Measurements from ENCODE around the gene PRKN.
"Not testable (repeated sequence)": the region's sequence is repeated elsewhere in the genome, so short reads cannot be mapped to it uniquely, and the experiment has no call there.

The PRKN gene

DNA sequence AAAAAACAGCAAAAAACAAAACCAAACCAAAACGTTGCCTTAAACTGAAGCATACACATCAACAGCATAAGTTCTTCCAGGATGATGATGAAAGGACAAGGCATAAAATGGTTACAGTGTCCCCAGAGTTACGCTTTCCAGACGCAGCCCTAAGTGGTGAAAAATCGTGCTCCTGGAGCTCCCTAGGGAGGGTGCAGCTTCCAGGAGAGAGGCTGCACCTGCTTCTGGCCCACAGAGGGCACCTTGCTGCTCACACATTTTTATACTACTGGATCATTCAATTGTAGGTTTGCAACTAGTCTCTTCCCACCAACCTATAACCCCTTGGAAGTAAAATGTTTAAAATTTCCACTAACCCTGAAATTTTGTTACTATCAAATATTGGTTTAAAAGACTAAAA lies 115.0 kb downstream of the PRKN start:
- DNase-seq = no peak

DNA sequence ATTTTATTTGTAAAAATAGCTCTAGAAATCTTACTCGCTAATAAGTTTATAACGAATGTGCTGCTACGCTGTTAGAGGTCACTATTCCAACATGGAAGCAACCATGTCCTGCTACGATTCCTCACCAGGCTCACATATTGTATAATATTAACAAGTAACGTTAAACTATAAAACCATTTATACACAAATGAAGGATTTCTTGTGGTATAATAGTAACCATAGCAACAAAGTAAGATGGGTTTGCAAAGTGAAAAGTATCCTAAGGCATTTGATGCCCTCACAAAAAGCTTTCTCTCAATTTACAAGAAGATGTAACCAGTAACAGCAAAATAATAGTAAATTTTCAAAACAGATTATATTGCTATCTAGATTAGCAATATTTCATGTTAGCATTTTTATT lies 117.2 kb downstream of the PRKN start:
- no peak for DNase-seq

DNA sequence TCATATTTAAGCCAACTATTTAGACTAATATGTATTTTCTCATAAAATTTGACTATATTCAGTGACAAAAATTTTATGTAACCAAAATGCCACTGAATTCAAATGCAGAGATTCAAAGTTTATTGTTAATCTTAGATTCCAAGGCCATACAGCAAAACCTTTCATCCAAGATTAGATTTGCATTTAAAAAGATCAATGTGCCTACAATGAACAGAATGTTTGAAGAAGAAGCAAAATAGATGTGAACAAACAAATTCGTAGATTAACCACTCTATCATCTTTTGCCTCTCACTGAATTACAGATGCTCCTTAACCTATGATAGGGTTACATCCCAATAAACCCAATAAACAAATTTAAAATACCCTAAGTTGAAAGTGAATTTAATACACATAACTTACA lies 121.7 kb downstream of the PRKN start:
- DNase-seq = no peak

DNA sequence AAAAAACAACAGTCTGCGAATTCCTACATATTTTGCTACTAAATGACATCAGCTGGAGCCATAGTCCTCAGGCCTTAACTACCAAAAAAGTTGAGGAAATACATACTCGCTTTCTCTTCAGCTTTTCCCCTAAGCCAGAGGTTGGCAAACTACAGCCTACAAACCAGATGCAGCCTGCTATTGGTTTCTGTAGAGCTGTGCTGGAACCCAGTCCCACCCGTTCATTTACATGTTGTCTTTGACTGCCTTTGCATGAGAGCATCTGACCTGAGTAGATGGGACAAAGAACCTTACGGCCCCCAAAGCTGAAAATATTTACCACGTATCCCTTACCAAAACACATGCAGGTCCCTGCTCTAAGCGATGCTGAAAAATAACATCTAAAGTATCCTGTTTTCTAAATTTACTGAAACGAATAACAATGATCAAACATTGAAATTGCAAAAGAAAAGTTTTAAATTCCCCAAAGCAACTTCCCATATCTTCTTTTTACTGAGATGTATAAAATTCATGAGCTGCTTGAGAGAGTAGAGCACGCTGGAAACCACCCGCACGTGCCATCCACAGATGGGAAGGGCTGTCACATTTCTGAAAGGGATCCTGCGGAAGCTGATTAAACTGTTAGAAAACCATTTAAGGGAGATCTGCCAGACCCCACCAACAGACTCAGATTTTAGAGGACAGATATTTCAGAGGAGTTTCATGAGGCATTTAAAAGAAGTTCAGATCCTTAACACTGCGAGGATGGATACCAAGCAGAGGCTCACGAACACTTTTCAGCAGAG lies 124.1 kb downstream of the PRKN start:
- no peak for DNase-seq

DNA sequence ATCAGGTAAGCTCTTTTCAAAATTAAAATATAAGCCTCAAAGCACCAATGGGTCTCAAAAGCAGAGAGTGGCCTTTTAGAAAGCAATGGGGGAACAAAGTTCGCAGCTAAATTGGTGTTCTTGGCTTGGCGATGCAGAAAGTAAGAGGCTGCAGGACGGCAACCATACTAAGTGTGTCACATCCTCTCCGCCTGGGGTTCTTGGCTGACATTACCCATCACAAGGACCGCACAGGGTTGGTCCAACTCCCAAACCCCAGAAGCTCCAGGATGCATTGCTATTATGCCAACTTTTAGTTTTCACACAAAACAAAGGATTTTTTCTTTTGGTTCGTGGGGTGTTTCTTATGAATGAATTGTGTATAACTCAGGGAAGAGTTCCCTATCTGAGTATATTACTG lies 124.8 kb downstream of the PRKN start:
- DNase-seq = no peak

DNA sequence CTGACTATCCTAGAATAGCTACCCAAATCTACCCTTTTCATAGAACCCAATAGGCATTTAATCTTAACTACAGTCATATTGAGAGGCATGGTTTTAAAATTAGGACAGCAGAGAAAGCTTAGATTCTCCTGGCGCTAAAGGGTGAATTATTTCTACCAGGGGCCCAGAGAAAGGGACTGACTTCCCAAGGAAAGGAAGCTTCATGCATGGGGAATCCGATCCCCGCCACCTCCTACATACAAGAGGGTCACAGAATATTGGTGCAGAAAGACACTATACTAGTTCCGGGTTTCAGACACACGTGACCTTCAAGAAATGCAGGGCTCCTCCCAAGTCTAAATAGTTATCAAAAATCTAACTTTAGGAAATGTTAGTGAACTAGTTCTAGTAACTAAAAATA lies 130.9 kb downstream of the PRKN start:
- DNase-seq = no peak

DNA sequence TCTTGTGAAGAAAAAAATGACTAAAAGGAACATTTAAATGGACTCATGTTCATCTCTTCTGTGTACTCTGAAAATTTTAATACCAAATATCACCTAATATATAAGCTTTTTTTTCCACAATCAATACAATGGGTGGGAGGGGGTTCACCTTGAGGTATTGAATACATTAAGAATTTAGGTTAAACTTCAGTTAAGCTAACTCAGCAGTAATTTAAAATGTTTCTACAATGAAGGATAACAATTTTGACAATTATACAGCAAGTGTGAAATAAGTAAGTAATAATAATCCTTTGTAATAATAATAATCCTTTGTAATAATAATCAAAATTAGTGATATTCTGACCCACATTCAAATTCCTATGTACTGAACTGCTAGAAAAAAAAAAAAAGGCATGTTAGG lies 136.0 kb downstream of the PRKN start:
- no peak for DNase-seq

DNA sequence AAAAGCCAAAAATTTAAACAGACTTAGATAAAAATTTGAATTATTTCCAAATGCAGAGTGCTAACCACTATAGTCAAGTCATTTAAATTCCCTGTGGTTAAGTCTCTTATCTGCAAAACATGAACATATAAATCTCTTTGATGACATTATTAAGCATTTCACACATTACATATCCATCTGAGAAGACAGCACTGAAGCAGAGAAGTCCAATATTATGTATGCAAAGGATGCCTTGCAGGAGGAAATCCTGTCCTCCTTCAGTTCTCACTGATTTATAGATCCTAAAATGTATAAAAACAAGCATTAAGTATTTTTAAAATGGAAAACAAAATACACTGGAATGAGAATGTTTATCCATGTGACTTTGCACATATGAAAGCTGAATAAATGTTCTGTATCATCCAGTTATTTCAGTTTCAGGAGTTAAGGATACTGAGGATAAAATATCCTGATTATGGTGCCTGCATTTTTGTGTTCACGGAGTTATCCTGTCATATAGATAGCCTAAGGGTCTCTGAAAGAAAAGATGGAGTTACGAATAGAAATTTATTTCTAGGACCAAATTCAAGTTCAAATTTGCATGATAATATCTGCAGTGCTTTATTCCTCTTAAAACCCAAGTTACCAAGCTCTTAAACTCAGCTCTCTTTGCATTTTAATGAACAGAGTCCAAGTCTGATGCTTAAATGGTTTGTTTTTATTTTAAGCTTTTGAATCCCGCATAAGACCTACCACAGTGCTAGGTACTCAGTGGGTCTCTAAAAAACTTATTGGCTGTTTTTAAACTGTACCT lies 145.4 kb downstream of the PRKN start:
- no peak for DNase-seq

DNA sequence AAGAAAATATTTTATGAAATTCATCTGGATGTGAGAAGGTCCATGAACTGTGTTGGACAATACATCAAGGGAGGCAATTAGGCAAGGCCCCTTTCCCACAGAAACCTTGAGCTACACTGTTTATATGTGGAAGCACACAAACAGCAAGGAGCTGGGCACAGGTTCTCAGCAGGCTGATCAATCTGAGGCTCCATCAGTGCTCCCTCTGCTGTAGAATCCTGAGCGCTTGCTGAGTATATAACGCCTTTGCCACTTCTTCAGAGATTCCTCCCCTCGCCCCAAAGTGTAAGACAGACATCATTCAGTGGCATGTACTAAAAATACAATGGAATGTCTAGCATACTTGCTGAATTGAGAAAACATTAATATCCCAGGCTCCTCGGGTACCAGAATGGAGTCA lies 146.9 kb downstream of the PRKN start:
- no peak for DNase-seq

DNA sequence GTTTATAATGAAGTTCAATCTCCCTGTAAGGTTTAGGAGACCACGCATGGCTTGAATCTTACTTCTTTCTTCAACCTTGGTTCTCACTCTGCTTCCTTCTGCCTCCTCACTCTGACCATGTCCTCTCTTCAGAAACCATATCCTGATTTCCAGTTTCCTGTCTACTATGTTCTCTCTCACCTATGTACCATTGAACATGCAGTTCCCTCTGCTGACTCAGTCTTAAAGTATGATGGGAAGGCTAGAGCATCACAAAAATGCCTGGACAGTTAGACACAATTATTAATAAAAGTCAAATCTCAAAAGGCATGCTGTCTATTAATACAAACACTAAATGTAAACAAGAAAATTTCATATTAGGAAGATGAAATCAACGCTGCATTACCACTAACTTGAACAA lies 151.6 kb downstream of the PRKN start:
- DNase-seq = no peak

DNA sequence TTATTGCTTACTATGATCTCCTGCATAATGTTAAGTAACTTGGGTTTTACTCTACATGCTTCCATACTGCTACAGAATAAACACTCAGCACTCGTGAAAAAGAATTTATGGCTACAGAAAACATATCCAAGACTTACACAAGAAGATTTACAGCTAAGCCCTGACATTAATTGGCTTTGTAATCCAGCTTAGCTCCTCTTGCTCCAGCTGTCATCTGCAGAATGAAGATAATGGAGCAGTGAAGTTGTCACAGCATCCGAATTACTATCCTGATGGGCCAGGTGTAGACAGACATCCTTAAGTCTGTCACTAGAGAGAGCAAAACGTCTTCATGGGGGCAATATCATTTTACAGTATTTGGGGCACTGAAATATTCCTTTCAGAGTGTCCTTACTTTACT lies 155.3 kb downstream of the PRKN start:
- no peak for DNase-seq

DNA sequence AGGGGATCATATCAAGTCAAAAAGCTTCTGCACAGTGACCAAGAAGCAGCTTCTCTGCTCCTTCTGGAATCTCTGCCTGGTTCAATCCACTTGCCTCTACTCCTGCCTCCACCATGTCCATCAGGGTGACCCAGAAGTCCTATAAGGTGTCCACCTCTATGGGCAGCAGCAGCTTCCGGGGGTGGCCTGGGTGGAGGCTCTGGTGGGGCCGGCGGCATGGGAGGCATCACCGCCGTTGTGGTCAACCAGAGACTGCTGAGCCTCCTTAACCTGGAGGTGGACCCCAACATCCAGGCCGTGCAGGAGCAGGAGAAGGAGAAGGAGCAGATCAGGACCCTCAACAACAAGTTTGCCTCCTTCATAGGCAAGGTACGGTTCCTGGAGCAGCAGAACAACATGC lies 159.3 kb downstream of the PRKN start:
- no peak for DNase-seq

DNA sequence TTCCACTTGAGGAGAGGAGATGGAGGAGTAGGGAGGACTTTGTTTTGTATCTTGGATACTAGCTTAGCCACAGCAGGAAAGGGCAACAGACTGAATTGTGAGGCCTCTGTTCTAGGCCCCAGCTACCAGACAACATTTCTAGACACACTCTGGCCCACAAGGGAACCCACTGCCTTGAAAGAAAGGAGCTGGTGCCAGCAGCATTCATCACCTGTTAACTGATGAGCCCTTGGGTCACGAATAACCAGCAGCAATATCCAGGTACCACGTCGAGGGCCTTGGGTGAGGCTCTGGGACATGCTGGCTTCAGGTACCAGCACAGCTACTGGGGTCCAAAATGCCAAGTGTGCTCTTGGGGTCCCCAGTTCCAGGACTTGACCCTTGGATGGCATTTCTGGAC lies 165.5 kb downstream of the PRKN start:
- DNase-seq = no peak

DNA sequence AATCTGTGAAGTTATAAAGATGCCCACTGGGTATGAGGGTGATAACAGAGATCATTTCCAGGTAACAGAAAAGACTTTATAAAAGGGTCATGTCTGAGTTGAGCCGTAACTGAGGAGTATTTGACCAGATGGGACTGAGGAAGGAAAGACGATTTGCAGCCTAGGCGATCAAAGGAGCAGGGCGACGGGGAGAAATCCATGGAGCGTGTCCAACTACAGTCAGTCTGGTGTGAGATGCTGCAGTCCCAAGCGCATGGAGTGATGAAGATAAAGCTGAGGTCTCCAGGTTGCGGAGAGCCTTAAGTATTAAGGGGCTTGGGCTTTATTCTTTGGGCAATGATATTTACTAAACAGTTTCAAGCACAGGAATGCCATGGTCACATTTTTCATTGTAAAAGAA lies 166.7 kb downstream of the PRKN start:
- no peak for DNase-seq

DNA sequence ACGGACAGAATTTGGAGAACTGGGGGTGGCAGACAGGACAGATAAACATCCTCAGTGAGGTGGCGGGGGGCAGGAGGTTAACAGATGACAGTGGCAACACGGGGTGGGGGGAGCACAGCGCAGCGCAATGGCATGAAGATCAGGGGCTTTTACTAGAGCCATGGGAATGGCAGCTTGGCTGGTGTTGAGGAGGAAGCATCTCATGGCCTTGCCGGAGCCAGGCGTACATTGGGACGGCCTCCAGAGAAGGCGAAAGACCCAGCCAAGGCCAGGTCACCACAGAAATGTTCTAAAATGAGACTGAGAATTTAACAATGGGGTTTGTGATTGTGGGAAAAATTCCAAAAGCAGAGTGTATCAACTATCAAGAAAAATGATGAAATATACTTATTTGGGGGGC lies 173.0 kb downstream of the PRKN start:
- no peak for DNase-seq

DNA sequence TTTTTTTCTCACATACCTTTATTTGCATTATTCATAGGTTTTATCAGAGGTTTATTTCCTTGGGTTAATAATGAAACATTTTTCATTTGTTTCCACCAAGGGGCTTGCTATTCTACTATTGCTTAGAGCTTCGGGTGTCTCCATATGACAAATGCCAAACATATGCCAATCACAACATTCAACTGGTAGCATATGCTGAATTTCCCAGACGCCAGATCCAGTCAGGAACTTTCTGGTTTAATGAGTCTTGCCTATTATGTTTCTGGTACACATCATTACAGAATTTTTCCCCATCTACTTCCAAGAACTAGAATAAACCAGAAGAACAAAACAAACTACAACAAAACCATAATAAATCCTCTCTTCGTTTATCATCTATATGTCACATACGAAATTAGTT lies 180.7 kb downstream of the PRKN start:
- DNase-seq = no peak

DNA sequence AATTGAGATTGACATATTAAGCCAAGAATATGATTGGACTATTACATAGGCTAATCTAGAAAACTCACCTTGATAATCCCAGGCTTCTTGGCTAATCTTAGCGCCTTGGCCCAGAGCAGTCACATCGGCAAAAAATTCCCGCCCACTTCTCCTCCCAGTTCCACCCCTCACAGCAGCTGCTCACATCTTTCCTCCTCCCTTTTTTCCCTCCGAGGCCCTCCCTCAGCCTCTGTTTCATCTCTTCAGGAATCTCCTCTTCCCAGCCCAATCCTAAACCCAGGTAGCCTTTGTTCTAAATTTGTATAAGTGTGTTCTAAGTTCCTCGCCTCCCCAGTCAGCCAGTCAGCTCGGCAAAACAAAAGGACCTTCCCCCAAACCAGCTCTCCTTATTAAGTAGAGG lies 184.3 kb downstream of the PRKN start:
- DNase-seq = no peak

DNA sequence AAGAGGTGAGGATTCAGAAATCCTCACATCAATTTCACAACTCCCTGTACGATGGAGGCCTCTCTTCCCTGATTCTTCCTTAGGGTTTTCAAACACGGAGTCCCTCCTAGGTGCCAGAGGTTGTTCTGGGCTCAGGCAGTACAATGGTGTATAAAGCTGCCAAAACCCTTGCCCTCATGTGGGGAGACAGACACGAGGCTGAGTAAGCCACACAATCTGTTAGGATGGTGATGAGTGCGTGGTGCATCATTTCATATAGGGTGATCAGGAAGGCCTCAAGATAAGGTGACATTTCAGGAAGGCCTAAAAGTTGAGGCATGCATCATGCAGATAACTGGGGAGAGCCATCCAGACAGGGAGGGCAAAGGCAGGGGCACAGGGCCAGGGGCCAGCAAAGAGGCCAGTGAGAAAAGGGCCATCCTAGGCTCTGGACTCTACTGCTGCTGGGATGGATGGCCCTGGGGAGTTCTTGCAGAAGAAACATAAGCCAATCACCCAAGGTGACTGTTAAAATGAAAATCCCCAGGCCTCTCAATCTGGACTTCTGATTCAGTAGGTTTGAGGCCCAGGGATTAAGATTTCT lies 186.5 kb downstream of the PRKN start:
- no peak for DNase-seq

DNA sequence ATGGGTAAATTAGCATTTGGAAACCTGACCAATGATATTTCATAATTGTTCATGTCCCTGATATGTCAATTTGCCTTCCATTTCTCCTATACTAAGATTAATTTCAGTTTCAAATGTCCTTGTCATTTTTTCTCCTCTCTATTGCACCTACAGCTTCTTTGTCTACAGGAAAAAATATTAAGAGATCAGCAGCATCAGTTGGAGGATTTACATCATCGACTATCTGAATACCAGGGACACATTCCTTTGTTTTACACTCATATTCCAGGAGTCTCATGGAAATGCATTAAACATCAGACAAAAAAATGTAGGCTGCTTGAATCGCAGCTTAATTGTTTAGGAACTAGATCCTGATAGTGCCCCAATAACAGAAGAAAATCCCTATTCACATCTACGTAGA lies 188.2 kb downstream of the PRKN start:
- DNase-seq = no peak

DNA sequence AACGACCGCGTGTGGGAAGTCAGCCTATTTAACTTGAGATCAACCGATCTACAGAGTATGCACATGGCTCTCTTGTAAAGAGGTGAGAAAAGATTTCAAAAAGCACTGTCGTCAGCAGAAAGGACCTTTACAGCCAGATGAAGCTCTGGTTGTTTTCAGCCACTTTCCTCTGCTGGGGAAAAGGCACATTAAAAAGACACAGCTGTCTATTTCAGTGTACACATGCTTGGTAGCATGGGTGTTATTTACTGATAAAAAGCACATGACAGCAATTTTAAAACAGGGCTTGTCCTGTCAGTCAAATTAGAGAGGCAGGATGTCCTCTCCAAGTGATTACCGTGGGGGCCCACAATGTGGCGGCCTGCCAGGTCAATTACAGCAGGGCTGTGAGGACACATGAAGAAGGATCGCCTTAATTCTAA lies 188.9 kb downstream of the PRKN start:
- DNase-seq = no peak

DNA sequence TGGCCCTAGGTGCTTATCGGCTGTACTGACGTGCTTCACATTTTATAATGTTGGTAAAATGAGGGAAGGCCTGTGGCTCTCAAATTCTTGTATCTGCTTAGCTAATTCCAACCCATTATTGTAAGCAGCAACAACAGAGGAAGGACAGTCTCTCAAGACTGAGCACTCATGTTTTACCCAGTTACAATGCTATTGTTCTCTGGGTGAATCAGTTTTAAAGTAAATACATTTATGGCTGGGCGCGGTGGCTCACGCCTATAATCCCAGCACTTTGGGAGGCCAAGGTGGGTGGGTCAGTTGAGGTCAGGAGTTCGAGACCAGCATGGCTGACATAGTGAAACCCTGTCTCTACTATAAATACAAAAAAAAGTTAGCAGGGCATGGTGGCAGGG lies 194.6 kb downstream of the PRKN start:
- no peak for DNase-seq

DNA sequence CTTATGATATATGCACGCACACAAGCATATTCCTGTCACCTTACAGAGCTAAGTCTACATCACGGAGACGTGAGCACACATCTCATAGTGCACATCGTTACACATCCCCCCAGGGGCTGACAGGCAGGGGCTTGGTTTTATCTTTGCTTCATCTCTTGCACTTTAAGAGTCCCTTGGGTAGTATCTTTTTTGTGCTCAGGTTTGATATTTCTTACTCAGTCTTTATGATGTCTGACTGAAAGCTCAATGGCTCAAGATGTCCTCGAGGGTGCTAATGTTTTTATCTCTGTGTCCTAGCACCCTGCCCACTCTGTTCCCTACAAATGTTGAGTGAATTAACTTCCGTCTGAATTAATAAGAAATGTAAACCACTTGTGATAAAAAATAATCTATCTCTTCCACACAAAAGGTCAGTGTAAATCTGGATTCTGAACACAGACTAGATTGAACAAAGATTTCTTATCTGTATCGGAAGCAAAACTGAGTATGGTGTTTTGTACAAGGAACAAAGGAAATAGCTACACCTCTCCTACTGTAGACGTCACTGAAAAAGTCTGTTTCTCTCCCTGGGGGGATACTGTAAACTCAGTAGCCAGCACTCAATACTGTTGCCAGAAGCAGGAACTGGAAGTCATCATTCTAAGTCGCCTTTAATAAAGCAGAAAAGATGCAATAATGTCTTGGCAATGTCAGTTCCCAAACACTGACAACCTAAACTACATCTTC lies 195.1 kb downstream of the PRKN start:
- no peak for DNase-seq

DNA sequence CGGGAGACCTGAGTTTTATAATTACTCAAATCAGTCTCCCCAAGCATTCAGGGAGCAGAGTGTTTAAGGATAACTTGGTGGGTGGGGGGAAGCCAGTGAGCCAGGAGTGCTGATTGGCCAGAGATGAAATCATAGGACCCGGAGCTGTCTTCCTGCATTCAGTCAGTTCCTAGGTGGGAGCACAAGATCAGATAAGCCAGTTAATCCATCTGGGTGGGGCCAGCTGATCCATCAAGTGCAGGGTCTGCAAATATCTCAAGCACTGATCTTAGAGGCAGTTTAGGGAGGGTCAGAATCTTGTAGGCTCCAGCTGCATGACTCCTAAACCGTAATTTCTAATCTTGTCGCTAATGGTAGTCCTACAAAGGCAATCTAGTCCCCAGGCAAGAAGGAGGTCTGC lies 196.2 kb downstream of the PRKN start:
- not testable (repeated sequence) for DNase-seq

DNA sequence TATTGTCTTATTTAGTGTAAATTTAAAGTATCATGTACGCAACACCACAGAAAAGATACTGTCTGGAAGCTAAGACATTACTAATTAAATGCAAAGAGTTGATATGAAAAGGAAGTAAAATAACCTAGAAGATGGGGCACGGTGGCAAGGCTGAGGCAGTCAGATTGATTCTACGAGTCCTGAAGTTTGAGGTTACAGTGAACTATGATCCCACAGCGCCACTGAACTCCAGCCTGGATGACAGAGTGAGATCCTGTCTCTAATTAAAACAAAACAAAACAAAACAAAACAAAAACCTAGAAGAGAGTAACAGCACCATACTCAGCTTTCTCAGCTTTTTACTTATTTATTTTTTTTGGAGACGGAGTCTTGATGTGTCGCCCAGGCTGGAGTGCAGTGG lies 199.0 kb downstream of the PRKN start:
- no peak for DNase-seq
